Naive thymus-derived CD4-positive, alpha-beta T cell (primary cell): Measurements from ENCODE around the gene PRPF6. TPM values are rescaled to one million over a fixed set of nuclear protein-coding genes. Genes with fewer than 3 reads are reported as not detected.

Experiments used
- ATAC-seq: fragments of 150-1000 bp; cut with Tn5 transposase; 2 replicates; pipeline ENCODE4 v1.10.0; 2021; ENCODE audit warnings: mild to moderate bottlenecking, moderate library complexity
- CTCF ChIA-PET: fragments of 350-600 bp; sonication (Branson Sonifier 250); formaldehyde crosslinking; loops from one replicate; lab custom pipeline; 2021; ENCODE audit warnings: antibody characterized with exemption; lab: Charles Lee
- POLR2A ChIA-PET: fragments of 350-600 bp; sonication (Branson Sonifier 250); formaldehyde crosslinking; loops from one replicate; lab custom pipeline; 2021; ENCODE audit warnings: antibody characterized with exemption, inconsistent platforms; lab: Charles Lee
- DNase-seq, 9 donors: peaks; one replicate each; pipeline versions ENCODE4 v3.0.0 to v3.0.0-alpha.2; 2020 to 2022; ENCODE audit warnings: mixed read lengths in 1 of 9
- H3K27ac ChIP-seq: one replicate; pipeline ENCODE4 v1.7.0; 2013; ENCODE audit warnings: mild to moderate bottlenecking, low read depth, low read length, moderate library complexity
- H3K27me3 ChIP-seq, 2 donors: one replicate each; pipeline ENCODE4 v1.7.0; 2013; ENCODE audit warnings: low read length in 2 of 2, mild to moderate bottlenecking in 2 of 2, moderate library complexity in 2 of 2; ENCODE audit not compliant: control insufficient read depth in 2 of 2, insufficient read depth in 2 of 2
- H3K36me3 ChIP-seq, 3 experiments: 1 replicate in 2 of 3; 2 replicates in 1 of 3; pipeline ENCODE4 v1.7.0; 2013; ENCODE audit warnings: low read length in 3 of 3, mild to moderate bottlenecking in 3 of 3, moderate library complexity in 1 of 3; ENCODE audit not compliant: insufficient read depth in 3 of 3, control insufficient read depth in 2 of 3
- H3K4me1 ChIP-seq, 2 donors: one replicate each; pipeline ENCODE4 v1.7.0; 2013; ENCODE audit warnings: low read length in 2 of 2, mild to moderate bottlenecking in 2 of 2, moderate library complexity in 1 of 2; ENCODE audit not compliant: control insufficient read depth in 2 of 2, insufficient read depth in 2 of 2
- H3K4me3 ChIP-seq: 2 replicates; pipeline ENCODE4 v1.7.0; 2013; ENCODE audit warnings: mild to moderate bottlenecking, low read length
- H3K9me3 ChIP-seq, 3 experiments: 1 replicate in 2 of 3; 2 replicates in 1 of 3; pipeline ENCODE4 v1.7.0; 2013; ENCODE audit warnings: low read length in 3 of 3; ENCODE audit not compliant: control insufficient read depth in 2 of 3
- H3K27ac Mint-ChIP-seq, 9 donors: one replicate each; pipeline ENCODE4 v1.8.0; 2020 to 2022; ENCODE audit warnings: mixed read lengths in 9 of 9, mild to moderate bottlenecking in 8 of 9, moderate library complexity in 5 of 9, inconsistent platforms in 2 of 9
- H3K27me3 Mint-ChIP-seq, 5 donors: one replicate each; pipeline ENCODE4 v1.8.0; 2021 to 2022; ENCODE audit warnings: mixed read lengths in 5 of 5, mild to moderate bottlenecking in 1 of 5
- H3K36me3 Mint-ChIP-seq, 5 donors: one replicate each; pipeline ENCODE4 v1.8.0; 2020 to 2022; ENCODE audit warnings: mixed read lengths in 5 of 5, mild to moderate bottlenecking in 3 of 5, inconsistent platforms in 1 of 5
- H3K4me1 Mint-ChIP-seq, 7 donors: one replicate each; pipeline ENCODE4 v1.8.0; 2020 to 2022; ENCODE audit warnings: mixed read lengths in 7 of 7, mild to moderate bottlenecking in 3 of 7, inconsistent platforms in 1 of 7
- H3K4me3 Mint-ChIP-seq, 10 donors: one replicate each; pipeline ENCODE4 v1.8.0; 2020 to 2022; ENCODE audit warnings: mild to moderate bottlenecking in 10 of 10, mixed read lengths in 10 of 10, moderate library complexity in 6 of 10, inconsistent platforms in 2 of 10
- H3K9me3 Mint-ChIP-seq, 11 donors: one replicate each; pipeline ENCODE4 v1.8.0; 2020 to 2022; ENCODE audit warnings: mixed read lengths in 11 of 11, mild to moderate bottlenecking in 4 of 11, inconsistent platforms in 1 of 11, moderate library complexity in 1 of 11
- intact Hi-C, 2 donors: fragments of 100-400 bp; cut with micrococcal nuclease; formaldehyde crosslinking; loops; one replicate each; pipeline ENCODE4 v1.15.1; 2023
- polyA plus RNA-seq, 2 donors: library from polyadenylated mRNA; unstranded; fragments of 300-500 nt; fragmentation: Illumina TruSeq; gene quantifications; one replicate each; pipeline ENCODE4 v1.2.3, GENCODE V29; 2021
- total RNA-seq, 6 experiments: library from RNA in 5 of 6; stranded (reverse) in 5 of 6; gene quantifications; 1 replicate in 5 of 6; 2 replicates in 1 of 6; pipeline ENCODE4 v1.2.3 and lab custom pipeline; 2021 to 2026

Gene PRPF6
- total and polyA plus RNA-seq, 7 experiments from 2014 or later, result 71.2 to 127 (median 86.9) TPM

DNA sequence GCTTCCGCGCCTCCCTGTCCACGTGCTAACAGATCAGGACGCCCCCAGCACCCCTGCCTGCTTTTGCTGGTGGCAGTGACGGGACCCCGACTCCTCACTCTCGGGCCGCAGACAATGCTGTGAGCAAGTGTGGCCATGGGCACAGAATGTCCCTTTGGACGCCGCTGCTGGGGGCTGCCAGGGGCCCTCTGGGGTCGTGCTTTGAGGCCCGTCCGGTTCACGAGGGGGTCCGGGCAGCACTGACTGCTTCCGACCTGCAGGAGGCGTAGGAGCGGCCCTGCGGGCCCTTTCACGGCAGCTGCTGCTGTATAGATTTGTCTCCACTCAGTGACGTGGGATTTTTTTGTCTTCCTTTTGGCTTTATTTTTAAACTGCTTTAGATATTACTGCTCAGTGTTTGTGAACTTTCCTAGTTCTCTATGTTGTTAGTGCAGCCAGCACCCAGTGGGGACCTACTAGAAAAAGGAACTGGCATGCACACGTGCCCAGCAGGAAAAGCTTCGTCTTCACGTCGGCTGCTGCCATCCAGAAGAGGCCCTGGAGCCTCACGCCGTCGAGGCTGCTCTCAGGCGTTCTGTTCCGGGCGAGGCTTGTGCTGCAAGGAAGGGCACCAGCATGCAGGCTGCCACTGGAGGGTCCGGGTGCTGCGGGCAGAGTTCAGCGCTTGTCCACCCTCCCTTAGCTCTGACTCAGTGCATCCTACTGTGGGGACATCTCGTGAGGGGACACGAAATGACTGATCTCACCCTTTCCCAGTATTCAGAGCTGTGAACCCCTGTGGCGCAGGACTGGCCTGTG lies 46.5 kb upstream of the PRPF6 start:
- peaks cover 0 to 9% (median 3%) of the 10 kb centered on the region in 7 donors for H3K4me1 Mint-ChIP-seq
- ChIA-PET CTCF (interaction anchor here (0.6 to 0.9 kb wide), 2 partner anchors 17 to 355 kb away, joined by 3 read pairs; no protein-coding TSS in a partner anchor), POLR2A (interaction anchor here (0.6 to 1.0 kb wide), 2 partner anchors 9 to 16 kb away, joined by 3 read pairs; no protein-coding TSS in a partner anchor)
- intact Hi-C loops, result no loop called here
- Histone ChIP-seq H3K9me3 (no peaks in the 10 kb centered on the region), H3K27me3 (no peaks in the 10 kb centered on the region), H3K4me1 (no peaks in the 10 kb centered on the region), H3K27ac (no peak overlapping the region), H3K4me3 (no peak overlapping the region), H3K36me3 (peaks cover 0 to 74% (median 13%) of the 10 kb centered on the region in 3 experiments)
- ATAC-seq (peak; percentile 38), DNase-seq (no peak)
- H3K4me3 Mint-ChIP-seq, result no peak overlapping the region
- H3K27me3 Mint-ChIP-seq, result no peaks in the 10 kb centered on the region
- H3K9me3 Mint-ChIP-seq, result peaks cover 0 to 2% (median 0%) of the 10 kb centered on the region in 11 donors
- peaks cover 0 to 38% (median 6%) of the 10 kb centered on the region in 5 donors for H3K36me3 Mint-ChIP-seq
- H3K27ac Mint-ChIP-seq, result peak overlapping the region in 4 of 9 donors; percentile 13 to 67 (median 38)

DNA sequence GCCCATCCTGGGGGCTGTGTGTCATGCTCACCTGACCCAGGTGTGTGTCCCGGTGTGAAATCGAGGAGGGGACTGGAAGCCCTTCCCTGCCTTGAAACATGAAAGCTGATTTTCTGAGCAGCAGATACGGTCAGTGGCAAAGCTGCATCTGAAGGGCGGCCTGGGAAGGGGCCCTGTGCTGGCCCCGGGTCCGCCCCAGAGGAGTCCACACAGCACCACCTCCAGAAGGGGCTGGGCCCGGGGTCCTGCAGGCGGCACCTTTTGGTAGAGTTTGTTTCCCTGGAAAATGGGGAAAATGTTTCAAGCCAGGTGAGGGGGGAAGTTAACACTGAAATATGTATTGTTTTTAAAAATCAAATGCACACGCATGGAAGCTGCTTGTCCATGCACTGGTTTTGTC lies 45.5 kb upstream of the PRPF6 start:
- no peak for DNase-seq
- ChIA-PET POLR2A (interaction anchor here (0.6 to 1.0 kb wide), 2 partner anchors 10 to 17 kb away, joined by 3 read pairs; no protein-coding TSS in a partner anchor), CTCF (interaction anchor here (0.6 kb wide), 1 partner anchor 21 kb away, joined by 3 read pairs; no protein-coding TSS in a partner anchor)
- H3K27ac Mint-ChIP-seq, result peak overlapping the region in 3 of 9 donors; percentile 18 to 66 (median 38)
- Histone ChIP-seq H3K27ac (no peak overlapping the region), H3K4me1 (no peaks in the 10 kb centered on the region), H3K36me3 (peaks cover 0 to 73% (median 10%) of the 10 kb centered on the region in 3 experiments), H3K9me3 (no peaks in the 10 kb centered on the region), H3K27me3 (no peaks in the 10 kb centered on the region), H3K4me3 (no peak overlapping the region)
- peaks cover 0 to 2% (median 0%) of the 10 kb centered on the region in 11 donors for H3K9me3 Mint-ChIP-seq
- intact Hi-C loops, result no loop called here
- ATAC-seq, result no peak
- H3K4me1 Mint-ChIP-seq, result peaks cover 0 to 9% (median 3%) of the 10 kb centered on the region in 7 donors
- peaks cover 0 to 32% (median 6%) of the 10 kb centered on the region in 5 donors for H3K36me3 Mint-ChIP-seq
- H3K4me3 Mint-ChIP-seq, result no peak overlapping the region
- H3K27me3 Mint-ChIP-seq, result no peaks in the 10 kb centered on the region

DNA sequence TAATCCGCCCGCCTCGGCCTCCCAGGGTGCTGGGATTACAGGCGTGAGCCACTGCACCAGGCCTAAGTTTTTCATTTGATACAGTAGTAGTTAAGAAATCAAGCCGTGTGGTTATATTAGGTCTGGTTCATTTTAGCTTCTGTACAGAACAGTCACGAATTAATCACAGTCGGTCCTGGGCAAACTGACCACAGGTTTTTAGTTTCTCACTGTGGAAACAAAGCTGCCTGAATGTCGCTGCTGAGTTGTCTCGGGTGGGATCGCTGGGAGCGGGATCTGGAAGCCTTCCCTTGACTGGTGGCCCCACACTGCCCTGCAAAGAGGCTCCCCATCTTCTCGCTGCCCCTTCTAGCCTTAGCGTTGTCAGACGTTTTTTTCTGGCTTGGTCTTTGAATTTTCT lies 43.3 kb upstream of the PRPF6 start:
- H3K4me1 Mint-ChIP-seq, result peaks cover 0 to 23% (median 14%) of the 10 kb centered on the region in 7 donors
- no peak overlapping the region for H3K4me3 ChIP-seq
- H3K36me3 Mint-ChIP-seq, result peaks cover 0 to 19% (median 6%) of the 10 kb centered on the region in 5 donors
- POLR2A ChIA-PET, result no interaction called here
- intact Hi-C loops, result no loop called here
- H3K27ac ChIP-seq, result no peak overlapping the region
- no peaks in the 10 kb centered on the region for H3K9me3 ChIP-seq
- ATAC-seq, result no peak
- peaks cover 0 to 2% (median 0%) of the 10 kb centered on the region in 11 donors for H3K9me3 Mint-ChIP-seq
- CTCF ChIA-PET, result interaction anchor here (0.6 kb wide), 1 partner anchor 8 kb away, joined by 3 read pairs; no protein-coding TSS in a partner anchor
- no peaks in the 10 kb centered on the region for H3K27me3 ChIP-seq
- H3K27ac Mint-ChIP-seq, result peak overlapping the region in 2 of 9 donors; percentile 21
- H3K4me3 Mint-ChIP-seq, result peak overlapping the region in 1 of 10 donors; percentile 9
- peaks cover 5 to 13% of the 10 kb centered on the region in 2 donors for H3K4me1 ChIP-seq
- H3K27me3 Mint-ChIP-seq, result no peaks in the 10 kb centered on the region
- no peak for DNase-seq
- H3K36me3 ChIP-seq, result peaks cover 0 to 62% (median 8%) of the 10 kb centered on the region in 3 experiments

- H3K4me3 Mint-ChIP-seq, result no peak overlapping the region
- ChIA-PET CTCF (no interaction called here), POLR2A (interaction anchor here (0.6 kb wide), 1 partner anchor 139 kb away, joined by 3 read pairs; no protein-coding TSS in a partner anchor)
- peaks cover 7 to 16% of the 10 kb centered on the region in 2 donors for H3K4me1 ChIP-seq
- ATAC-seq (no peak), DNase-seq (peak in 2 of 9 donors; percentile 8 to 9)
- peaks cover 0 to 26% (median 15%) of the 10 kb centered on the region in 7 donors for H3K4me1 Mint-ChIP-seq
- peaks cover 0 to 60% (median 12%) of the 10 kb centered on the region in 3 experiments for H3K36me3 ChIP-seq
- no peaks in the 10 kb centered on the region for H3K27me3 Mint-ChIP-seq
- H3K9me3 ChIP-seq, result no peaks in the 10 kb centered on the region
- no peak overlapping the region for H3K27ac ChIP-seq
- intact Hi-C loops, result no loop called here
- H3K9me3 Mint-ChIP-seq, result peaks cover 0 to 2% (median 0%) of the 10 kb centered on the region in 11 donors
- H3K27me3 ChIP-seq, result no peaks in the 10 kb centered on the region
- no peak overlapping the region for H3K27ac Mint-ChIP-seq
- H3K4me3 ChIP-seq, result no peak overlapping the region
- H3K36me3 Mint-ChIP-seq, result peaks cover 0 to 19% (median 6%) of the 10 kb centered on the region in 5 donors
These were observed 41.6 kb upstream of the PRPF6 start for GRCh38 chr20:63939061-63939935.

DNA sequence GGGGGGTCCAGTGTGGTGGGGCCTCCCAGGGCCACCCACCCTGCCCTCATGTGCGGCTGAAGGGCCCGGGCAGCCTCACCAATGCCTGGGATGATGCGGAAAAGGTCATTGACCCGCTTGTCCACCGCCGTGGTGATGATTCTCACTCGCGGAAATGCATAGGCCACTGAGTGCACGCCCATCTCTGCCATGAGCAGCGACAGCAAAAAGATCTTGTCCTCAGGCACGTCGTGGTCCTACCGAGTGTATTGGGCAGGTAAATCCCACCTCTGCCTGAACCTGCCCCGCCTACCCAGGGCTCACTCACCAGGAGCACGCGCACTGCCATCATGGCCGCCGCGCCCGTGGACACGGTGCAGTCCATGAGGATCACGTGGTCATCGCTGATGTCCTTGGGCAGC lies 40.9 kb upstream of the PRPF6 start:
- Histone ChIP-seq H3K4me1 (peaks cover 7 to 16% of the 10 kb centered on the region in 2 donors), H3K36me3 (peaks cover 0 to 60% (median 8%) of the 10 kb centered on the region in 3 experiments), H3K4me3 (no peak overlapping the region), H3K9me3 (no peaks in the 10 kb centered on the region), H3K27ac (no peak overlapping the region), H3K27me3 (no peaks in the 10 kb centered on the region)
- Mint-ChIP-seq H3K27ac (peak overlapping the region in 1 of 9 donors; percentile 22), H3K9me3 (peaks cover 0 to 2% (median 0%) of the 10 kb centered on the region in 11 donors), H3K4me1 (peaks cover 0 to 26% (median 17%) of the 10 kb centered on the region in 7 donors), H3K27me3 (no peaks in the 10 kb centered on the region), H3K4me3 (no peak overlapping the region), H3K36me3 (peaks cover 0 to 15% (median 6%) of the 10 kb centered on the region in 5 donors)
- intact Hi-C loops, result no loop called here
- CTCF ChIA-PET, result no interaction called here
- POLR2A ChIA-PET, result interaction anchor here (0.6 to 1.4 kb wide), 2 partner anchors 39 to 138 kb away, joined by 3 read pairs; no protein-coding TSS in a partner anchor
- no peak for ATAC-seq
- no peak for DNase-seq
